Psoas muscle (tissue), 8 donors: ENCODE measurements around the gene RXFP2. TPM values are rescaled to one million over a fixed set of nuclear protein-coding genes. Genes with fewer than 3 reads are reported as not detected.

Experiments
- ATAC-seq, 4 donors: fragments of 200-7000 bp; cut with Tn5 transposase; one replicate each; pipeline ENCODE4 v1.9.1; 2020; ENCODE audit warnings: moderate library complexity in 3 of 4, mild to moderate bottlenecking in 2 of 4
- DNase-seq, 2 donors: peaks; one replicate each; pipeline ENCODE4 v3.0.0-alpha.2; 2020
- H3K27ac ChIP-seq: fragments of 200-600 bp; one replicate; pipeline ENCODE4 v1.8.0; 2022
- H3K27me3 ChIP-seq, 3 donors: fragments of 200-600 bp in 1 of 3; one replicate each; pipeline versions ENCODE4 v1.6.1 to v1.8.0; 2013 to 2022; ENCODE audit warnings: low read length in 2 of 3, mild to moderate bottlenecking in 2 of 3, moderate library complexity in 1 of 3; ENCODE audit not compliant: insufficient read depth in 3 of 3
- H3K36me3 ChIP-seq, 2 donors: fragments of 200-600 bp in 1 of 2; one replicate each; pipeline versions ENCODE4 v1.6.1 to v1.8.0; 2013 to 2022; ENCODE audit warnings: low read depth in 1 of 2, mild to moderate bottlenecking in 1 of 2, moderate library complexity in 1 of 2; ENCODE audit not compliant: insufficient read depth in 1 of 2
- H3K4me1 ChIP-seq: fragments of 200-600 bp; one replicate; pipeline ENCODE4 v1.8.0; 2022
- H3K4me3 ChIP-seq: fragments of 200-600 bp; one replicate; pipeline ENCODE4 v1.8.0; 2022; ENCODE audit warnings: mild to moderate bottlenecking
- H3K9me3 ChIP-seq: fragments of 200-600 bp; one replicate; pipeline ENCODE4 v1.8.0; 2022
- CTCF ChIP-seq: fragments of 200-600 bp; IDR thresholded peaks from one replicate; pipeline ENCODE4 v1.8.0; 2022; ENCODE audit warnings: antibody characterized with exemption
- WGBS, 3 donors: extraction: QIAGEN DNeasy Blood & Tissue Kit; methylation state at CpG; one replicate each; pipeline versions ENCODE4 v1.1.6 to v1.1.7; 2013; 5-methylcytosine and 5-hydroxymethylcytosine counted together
- intact Hi-C, 2 donors: fragments of 100-400 bp; cut with DNase I; formaldehyde crosslinking; loops; one replicate each; pipeline versions ENCODE4 v1.11.0 to v1.14.2; 2022
- polyA plus RNA-seq, 3 donors: library from polyadenylated mRNA; stranded (reverse); fragments of 200-250 nt; gene quantifications; one replicate each; pipeline ENCODE4 v1.2.3, GENCODE V29; 2013
- total RNA-seq, 4 donors: library from RNA; stranded (reverse); fragmentation: NEBNext Ultra II Directional in 2 of 4; extraction: Animal tissue kit (Norgen Biotek cat#: 25700) in 2 of 4; gene quantifications; one replicate each; pipeline versions ENCODE4 v1.2.1 to v1.2.4, GENCODE V29; 2021 to 2023
- donor health status: healthy with polysubstance abuse.
- donor health status: DM: no; HTN: no; CAD: no; lungs with moderate emphysema.
- donor health status: Bipolar disorder and iron deficiency.
- donor health status: healthy.
- donor health status: DM: yes; HTN: yes; CAD: no.
- donor health status: DM: no; HTN: no; CAD: no.
- donor health status: DM: no; HTN: no; CAD: no.
- donor health status: DM: yes; HTN: yes; CAD: no.

The RXFP2 gene
- total and polyA plus RNA-seq, 7 donors = 0.47 to 4.0 (median 1.2) TPM; not detected in 2

- no peak for TF ChIP-seq CTCF
- ATAC-seq = no peak
- DNase-seq = no peak
- no peaks in the 10 kb centered on the region for H3K27me3 ChIP-seq
- intact Hi-C loops = no loop called here
- WGBS, 3 donors = 52 to 66% (median 65%) methylated on average over 1 of the region's 1 CpG
- H3K4me1 ChIP-seq = no peaks in the 10 kb centered on the region
- no peaks in the 10 kb centered on the region for H3K36me3 ChIP-seq
- no peak overlapping the region for H3K27ac ChIP-seq
- no peak overlapping the region for H3K4me3 ChIP-seq
- H3K9me3 ChIP-seq = no peaks in the 10 kb centered on the region
These were observed 29.0 kb downstream of the RXFP2 start for GRCh38 chr13:31768351-31768750.

GRCh38 chr13:31769575-31769974 lies 30.2 kb downstream of the RXFP2 start:
- DNase-seq (no peak), ATAC-seq (no peak)
- H3K9me3 ChIP-seq = no peaks in the 10 kb centered on the region
- H3K4me3 ChIP-seq = no peak overlapping the region
- H3K27me3 ChIP-seq = no peaks in the 10 kb centered on the region
- no peak overlapping the region for H3K27ac ChIP-seq
- no peaks in the 10 kb centered on the region for H3K36me3 ChIP-seq
- intact Hi-C loops = no loop called here
- H3K4me1 ChIP-seq = no peaks in the 10 kb centered on the region
- WGBS, 3 donors = 83 to 88% (median 86%) methylated on average over 4 of the region's 4 CpGs
- TF ChIP-seq CTCF = no peak

GRCh38 chr13:31772231-31772630 lies 32.9 kb downstream of the RXFP2 start:
- DNase-seq (no peak), ATAC-seq (no peak)
- intact Hi-C loops = no loop called here
- H3K4me1 ChIP-seq = no peaks in the 10 kb centered on the region
- no peak overlapping the region for H3K4me3 ChIP-seq
- no peaks in the 10 kb centered on the region for H3K27me3 ChIP-seq
- no peaks in the 10 kb centered on the region for H3K36me3 ChIP-seq
- H3K27ac ChIP-seq = no peak overlapping the region
- no peak for TF ChIP-seq CTCF
- no peaks in the 10 kb centered on the region for H3K9me3 ChIP-seq
- 38 to 44% (median 38%) methylated on average over 4 of the region's 4 CpGs for WGBS, 3 donors

GRCh38 chr13:31773538-31773937 lies 34.2 kb downstream of the RXFP2 start:
- no peak overlapping the region for H3K27ac ChIP-seq
- DNase-seq (no peak), ATAC-seq (no peak)
- TF ChIP-seq CTCF = no peak
- H3K36me3 ChIP-seq = no peaks in the 10 kb centered on the region
- no peaks in the 10 kb centered on the region for H3K9me3 ChIP-seq
- peak overlapping the region; percentile 16 for H3K4me3 ChIP-seq
- intact Hi-C loops = no loop called here
- H3K27me3 ChIP-seq = no peaks in the 10 kb centered on the region
- WGBS, 3 donors = 66 to 70% (median 69%) methylated on average over 4 of the region's 4 CpGs
- no peaks in the 10 kb centered on the region for H3K4me1 ChIP-seq

GRCh38 chr13:31774186-31774750 lies 34.9 kb downstream of the RXFP2 start:
- DNase-seq (no peak), ATAC-seq (no peak)
- Histone ChIP-seq H3K36me3 (no peaks in the 10 kb centered on the region), H3K4me3 (no peak overlapping the region), H3K9me3 (no peaks in the 10 kb centered on the region), H3K4me1 (no peaks in the 10 kb centered on the region), H3K27me3 (no peaks in the 10 kb centered on the region), H3K27ac (no peak overlapping the region)
- intact Hi-C loops = no loop called here
- no peak for TF ChIP-seq CTCF
- 92 to 95% (median 95%) methylated on average over 5 of the region's 5 CpGs for WGBS, 3 donors
